HG03521 (cell line): Measurements from ENCODE around the gene HES7.
"Not testable (repeated sequence)": the region's sequence is repeated elsewhere in the genome, so short reads cannot be mapped to it uniquely, and the experiment has no call there.

Source experiments
- ATAC-seq: cut with Tn5 transposase; IDR thresholded peaks from one replicate; pipeline ENCODE4 v1.9.1; 2021; ENCODE audit warnings: mild to moderate bottlenecking, moderate library complexity; ENCODE audit not compliant: unreplicated experiment

The HES7 gene

DNA sequence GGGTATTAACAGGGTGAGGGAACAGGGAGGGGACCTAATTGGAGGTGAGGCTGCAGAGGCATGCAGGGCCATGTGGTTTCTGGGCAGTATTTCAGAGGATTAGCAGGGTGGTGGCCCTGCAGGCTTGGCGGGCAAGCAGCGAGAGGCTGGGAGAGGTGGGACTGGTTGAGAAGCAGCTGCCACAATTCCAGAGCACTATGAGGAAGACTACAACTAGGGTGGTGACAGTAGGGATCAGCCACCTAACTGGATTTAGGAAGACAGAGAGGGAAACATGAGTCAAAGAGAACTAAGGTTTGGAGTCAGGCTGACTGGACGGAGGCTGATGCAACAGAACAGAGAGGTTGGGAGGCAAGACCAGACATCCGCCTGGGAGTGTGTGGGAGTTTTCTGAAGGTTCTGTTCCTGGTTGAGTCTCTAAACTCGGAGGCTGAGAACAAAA, 17.9 kb downstream of the HES7 start:
- no peak for ATAC-seq

DNA sequence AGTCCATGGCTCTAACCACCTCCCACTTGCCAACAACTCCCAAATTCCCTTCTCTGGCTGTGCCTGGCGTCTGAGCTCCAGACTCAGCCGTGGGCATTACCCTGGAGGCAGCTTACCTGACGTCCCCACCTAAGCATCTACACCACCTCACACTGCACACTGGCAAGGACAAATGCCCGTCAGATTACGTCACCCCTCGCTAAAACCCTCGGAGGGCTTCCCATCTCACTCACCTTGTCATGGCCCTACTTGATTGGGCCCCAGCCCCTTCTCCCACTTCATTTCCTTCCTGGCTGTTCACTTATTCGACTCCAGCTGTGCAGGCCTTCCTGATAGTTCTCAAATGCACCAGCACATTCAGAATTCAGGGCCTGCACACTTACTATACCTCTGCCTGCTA, 19.0 kb downstream of the HES7 start:
- no peak for ATAC-seq

DNA sequence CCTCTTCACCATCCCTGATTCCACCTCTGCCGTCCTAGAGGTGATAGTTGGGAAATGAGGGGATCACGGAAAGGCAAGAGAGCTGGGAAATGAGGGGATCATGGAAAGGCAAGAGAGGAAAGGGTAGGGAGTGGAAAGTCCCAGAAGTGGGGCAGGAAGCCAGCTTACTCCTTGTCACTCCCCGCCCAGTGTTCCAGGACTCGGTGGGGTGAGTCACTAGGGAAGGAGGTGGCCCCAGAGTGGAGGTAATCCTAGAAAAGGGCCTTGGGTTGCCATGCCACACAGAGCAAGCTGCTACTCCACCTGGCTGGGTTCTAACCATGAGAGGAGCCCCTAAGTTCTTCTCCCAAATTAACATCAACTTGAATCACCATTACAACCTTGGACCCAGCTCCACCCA, 20.4 kb downstream of the HES7 start:
- no peak for ATAC-seq

DNA sequence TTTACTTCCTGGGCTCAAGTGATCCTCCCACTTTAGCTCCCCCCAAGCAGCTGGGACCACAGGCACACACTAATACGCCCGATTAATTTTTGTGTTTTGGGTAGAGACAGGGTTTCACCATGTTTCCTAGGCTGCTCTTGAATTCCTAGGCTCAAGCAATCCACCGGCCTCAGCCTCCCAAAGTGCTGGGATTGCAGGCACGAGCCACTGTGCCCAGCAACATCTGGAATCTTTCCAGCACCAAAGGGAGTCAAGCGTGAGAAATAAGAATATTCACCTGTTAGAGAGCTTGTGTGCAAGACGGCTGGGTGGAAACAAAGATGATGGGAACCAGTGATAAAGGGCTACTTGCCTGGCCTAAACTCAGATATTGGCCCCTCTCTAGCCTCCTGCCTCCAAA, 22.2 kb downstream of the HES7 start:
- ATAC-seq: no peak

DNA sequence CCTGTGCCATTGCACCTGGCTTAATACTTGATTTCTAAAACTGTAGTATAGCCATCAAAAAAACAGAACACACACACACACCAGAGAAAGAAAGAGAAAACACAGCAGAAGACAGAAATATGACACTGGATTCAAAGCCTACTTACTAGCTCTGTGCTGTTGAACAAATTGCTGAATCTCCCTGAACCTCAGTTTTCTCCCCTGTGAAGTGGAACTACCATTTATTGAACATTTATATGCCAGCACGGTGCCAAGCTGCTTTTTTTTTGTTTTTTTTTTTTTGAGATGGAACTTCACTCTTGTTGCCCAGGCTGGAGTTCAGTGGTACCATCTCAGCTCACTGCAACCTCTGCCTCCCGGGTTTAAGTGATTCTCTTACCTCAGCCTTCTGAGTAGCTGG, 23.1 kb downstream of the HES7 start:
- ATAC-seq: no peak

DNA sequence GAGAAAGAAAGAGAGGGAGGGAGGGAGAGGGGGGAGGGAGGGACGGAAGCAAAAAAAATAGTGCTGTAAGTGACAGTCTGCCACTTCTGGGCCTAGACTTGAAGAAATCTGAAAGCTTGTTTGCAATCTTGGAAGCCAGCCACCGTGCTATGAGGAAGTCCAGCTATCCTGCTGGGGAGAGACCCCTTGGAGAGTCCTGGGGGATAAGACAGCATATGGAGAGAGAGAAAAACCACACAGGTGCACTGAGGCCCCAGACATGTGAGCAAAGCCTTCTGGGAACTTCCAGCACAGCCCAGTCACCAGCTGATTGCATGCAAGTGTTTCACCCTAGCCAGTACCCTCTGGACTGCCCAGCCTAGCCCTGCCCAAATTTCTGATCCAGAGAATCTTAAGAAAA, 23.8 kb downstream of the HES7 start:
- ATAC-seq: no peak

DNA sequence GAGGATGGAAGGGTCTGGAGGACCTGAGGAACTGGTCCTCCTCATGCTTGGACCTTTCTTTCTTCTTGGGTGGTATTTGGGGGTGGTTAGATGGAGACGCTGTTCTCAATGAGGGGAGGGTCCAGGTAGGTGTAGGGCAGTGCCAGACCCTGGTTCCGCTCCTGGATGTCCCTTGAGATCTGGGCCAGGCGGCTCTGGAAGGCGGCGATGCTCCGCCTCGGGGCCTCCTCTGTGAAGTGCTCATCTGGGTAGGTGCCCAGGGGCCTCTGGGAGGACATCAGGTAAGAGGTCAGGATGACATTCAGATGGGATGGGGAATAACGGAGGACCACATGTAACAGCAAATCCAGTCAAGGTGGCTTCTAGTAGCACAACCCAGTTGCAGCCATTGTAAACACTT, 27.4 kb downstream of the HES7 start:
- no peak for ATAC-seq

DNA sequence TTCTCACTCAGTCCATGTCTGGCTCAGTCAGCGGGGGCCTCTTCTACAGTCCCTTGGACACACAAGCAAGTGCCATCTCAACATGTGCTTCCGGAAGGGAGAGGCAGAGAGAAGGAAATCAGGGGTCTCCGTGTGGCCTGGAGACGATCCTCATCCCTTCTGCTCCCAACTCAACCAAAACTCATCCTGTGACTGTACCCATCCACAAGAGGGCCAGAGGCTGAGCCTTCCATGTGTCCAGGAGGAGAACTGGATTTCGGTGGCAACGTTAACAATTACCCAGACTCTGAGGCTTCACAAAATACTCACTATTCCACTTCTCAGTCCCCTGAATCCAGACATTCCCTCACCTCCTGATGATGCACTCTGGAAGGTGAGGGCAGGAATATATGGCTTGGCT, 28.5 kb downstream of the HES7 start:
- ATAC-seq: no peak

DNA sequence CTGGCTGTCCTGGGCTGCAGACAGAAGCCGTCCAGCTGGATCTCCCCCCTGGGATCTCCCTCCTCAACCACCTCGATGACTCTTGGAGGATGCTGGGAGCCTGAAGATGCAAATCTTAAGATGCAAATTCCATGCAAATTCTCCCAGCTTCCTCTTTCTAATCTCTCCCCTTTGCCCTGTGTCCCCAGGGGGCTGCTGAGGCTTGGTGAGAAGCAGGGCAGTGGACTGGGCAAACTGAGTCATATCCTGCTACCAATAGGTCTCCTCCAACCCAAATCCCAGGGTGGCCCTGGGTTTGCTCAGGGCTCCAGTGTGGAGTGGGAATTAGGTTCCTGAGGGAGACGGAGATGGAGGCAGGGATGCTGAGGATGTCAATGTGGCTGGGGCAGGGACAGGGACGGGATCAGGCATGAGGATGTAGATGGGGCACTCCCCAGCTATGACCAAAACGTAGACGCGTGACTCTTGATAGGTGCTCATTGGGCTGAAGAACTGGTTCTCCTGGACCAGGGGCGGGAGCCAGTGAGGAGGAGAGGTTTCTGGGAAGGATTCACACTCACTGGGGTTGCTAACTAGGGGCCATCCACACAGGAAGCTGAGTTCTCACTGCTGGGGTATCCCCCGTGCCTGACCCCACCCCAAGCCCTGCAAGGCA, 32.7 kb downstream of the HES7 start:
- ATAC-seq: no peak

DNA sequence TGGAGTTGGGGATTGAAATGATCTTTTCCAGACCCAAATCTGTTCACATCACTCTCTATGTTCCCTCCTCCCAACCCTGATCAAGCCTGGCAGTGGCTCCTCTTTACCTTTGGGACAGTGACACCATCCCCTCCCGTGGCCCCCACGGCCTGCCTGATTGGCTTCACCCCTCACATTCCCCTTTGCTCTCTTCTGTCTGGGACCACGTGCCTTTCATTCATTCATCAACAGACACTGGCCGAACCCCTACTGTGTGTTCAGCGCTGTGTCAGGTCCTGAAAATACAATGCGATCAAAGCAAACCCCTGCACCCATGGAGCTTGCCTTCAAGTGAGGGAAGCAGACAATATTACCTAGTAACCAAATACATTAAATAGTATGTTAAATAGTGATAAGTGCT, 34.2 kb downstream of the HES7 start:
- no peak for ATAC-seq

DNA sequence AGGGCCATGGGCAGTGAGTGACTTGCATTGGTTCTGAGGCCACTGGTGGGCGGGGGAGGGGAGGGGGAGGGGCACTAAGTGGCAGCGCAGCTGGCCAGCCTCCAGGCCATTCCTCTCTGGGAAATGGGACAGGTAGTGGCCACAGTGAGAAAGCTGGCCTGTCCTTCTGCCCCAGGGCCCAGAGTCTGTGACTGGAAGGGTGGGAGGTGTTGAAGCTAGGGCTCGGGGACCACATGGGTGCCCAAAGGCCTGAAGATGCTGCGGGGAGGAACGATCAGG, 36.0 kb downstream of the HES7 start:
- no peak for ATAC-seq

DNA sequence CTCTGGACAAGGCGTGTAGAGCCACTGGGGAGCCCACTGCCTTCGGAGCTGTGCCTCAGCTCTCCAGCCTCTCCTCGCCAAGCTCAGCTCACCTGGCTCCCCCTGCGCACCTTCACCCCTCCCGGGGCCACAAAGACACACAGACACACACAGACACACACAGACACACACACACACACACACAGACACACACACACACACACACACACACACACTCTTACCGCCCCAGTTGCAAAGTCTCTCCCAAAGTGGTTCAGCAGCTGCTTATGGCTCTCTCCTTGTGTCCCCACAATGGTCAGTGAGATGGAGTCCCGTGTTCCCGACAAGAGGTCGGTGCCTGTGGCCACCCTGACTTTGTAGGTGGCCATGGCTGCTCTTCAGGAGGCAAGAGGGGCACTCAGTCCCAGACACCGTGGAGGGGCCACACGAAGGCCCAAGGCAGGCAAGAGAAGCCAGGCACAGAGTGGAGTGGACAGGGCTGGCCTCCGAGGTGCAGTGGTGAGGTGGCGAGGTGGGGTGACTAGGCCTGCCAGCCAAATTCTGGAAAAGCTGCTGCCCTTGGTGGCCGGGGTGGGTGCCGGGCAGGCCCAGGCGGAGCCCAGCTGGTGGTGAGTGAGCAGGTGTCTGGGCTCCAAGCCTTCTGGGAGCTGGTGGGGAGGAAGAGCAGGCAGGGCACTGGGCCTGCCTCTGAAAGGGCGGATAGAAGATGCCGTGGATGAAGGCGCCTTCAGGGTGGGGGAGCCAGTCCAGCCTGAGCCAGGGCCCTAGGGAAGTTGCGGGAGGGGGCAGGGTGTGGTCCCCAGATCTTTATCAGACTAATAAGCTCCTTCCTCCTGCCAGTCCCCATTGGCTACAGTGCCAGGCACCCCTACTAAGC, 36.6 kb downstream of the HES7 start, which contains the start of gene ALOX12B:
TSS of gene ALOX12B (minus strand) at position 642 of the 877 bp plus-strand sequence. CDS start at position 368, 274 bp downstream.
- ATAC-seq: no peak

DNA sequence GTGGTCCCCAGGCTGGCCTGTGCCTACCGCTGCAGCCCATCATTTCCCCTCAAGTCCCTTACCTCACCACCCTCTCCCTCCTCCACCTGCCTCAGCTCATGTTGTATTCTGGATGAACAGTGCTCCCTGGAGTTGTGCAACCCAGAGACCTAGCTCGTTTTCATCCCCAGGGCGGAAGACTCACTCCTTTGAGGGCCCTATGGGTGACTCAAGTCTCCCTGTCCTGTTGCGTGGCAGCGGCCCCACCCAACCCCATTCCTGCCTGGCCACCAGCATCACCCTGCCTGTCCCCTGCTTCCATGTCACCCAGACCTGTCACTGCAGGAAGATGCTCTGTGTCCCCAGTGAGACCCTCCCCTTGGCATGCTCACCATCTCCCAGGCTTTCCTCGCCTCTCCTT, 39.7 kb downstream of the HES7 start:
- no peak for ATAC-seq

DNA sequence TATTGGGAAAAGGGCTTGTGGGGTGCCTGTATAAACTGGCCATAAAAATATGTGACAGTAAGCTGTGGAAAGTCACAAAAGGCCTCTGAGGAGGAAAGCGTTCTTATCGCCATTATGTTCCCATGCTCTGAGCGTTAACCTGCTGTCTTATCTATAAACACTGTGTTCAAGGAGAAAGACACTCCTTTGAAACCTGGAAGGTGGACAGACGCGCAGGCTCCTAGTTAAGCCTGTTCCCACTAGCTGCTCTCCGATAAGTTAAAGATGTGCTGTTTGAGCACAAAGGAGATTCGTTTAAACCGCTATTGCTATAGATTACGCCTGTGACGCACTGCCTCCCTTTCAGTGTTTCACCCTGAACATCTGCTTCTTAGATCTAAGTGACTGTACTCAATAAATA, 41.6 kb downstream of the HES7 start:
- ATAC-seq: no peak

DNA sequence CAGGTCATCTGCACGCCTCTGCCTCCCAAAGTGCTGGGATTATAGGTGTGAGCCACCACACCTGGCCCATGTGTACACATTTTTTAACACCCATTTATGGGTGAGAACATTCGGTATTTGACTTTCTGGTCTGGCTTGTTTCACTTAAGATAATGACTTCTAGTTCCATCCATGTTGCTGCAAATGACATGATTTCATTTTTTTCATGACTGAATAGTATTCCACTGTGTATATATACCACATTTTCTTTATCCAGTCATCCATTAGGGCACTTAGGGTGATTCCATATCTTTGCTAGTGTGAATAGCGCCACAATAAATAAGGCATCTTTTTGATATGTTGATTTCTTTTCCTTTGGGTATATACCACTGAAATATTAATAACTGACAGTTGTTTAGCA, 42.0 kb downstream of the HES7 start:
- ATAC-seq: no peak

DNA sequence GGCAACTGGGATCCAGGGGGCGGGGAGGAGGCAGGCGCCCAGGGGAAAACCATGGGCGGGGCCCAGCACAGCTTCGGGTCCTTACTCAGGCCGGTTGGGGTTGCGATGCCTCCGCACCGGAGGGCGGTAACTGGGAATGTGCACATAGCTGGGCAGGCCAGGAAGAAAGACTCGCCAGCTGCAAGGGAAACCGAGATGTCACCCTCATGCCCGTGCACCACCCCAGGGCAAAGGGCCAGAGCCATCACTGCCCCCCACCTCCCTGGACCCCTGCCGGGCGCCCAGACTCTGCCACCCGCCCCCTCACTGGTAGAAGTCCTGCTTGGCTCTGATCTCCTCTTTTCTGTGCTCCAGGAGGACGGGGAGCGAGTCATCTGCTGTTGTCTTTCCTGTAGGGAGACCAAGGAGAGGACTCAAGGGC, 43.1 kb downstream of the HES7 start:
- no peak for ATAC-seq

DNA sequence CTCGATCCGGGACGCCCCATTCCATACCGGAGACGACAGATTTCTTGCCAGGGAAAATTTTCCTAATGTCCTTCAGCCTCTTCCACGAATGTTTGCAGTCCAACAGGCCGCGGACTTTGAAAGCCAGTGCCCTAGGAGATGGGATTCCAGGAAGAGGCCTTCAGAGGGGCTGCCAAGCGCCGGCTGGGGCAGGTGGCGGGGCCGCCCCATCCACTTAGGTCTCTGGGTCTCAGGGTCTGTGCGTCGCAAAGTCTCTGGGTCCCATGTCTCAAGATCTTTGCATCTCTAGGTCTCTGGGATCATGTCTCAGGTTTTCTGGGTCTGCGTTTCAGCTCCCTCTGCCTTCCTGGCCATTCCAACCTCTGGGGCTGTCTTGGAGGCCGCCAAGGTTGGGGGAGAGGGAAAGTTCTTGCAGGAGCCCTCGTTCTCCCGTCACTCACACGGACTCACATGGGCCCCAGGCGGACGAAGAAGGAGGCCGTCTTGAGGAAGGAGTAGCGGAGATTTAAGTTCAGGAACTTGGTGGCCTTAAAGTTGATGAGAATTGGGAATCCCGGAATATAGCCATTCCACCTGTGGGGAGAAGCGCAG, 43.6 kb downstream of the HES7 start:
- ATAC-seq: no peak

DNA sequence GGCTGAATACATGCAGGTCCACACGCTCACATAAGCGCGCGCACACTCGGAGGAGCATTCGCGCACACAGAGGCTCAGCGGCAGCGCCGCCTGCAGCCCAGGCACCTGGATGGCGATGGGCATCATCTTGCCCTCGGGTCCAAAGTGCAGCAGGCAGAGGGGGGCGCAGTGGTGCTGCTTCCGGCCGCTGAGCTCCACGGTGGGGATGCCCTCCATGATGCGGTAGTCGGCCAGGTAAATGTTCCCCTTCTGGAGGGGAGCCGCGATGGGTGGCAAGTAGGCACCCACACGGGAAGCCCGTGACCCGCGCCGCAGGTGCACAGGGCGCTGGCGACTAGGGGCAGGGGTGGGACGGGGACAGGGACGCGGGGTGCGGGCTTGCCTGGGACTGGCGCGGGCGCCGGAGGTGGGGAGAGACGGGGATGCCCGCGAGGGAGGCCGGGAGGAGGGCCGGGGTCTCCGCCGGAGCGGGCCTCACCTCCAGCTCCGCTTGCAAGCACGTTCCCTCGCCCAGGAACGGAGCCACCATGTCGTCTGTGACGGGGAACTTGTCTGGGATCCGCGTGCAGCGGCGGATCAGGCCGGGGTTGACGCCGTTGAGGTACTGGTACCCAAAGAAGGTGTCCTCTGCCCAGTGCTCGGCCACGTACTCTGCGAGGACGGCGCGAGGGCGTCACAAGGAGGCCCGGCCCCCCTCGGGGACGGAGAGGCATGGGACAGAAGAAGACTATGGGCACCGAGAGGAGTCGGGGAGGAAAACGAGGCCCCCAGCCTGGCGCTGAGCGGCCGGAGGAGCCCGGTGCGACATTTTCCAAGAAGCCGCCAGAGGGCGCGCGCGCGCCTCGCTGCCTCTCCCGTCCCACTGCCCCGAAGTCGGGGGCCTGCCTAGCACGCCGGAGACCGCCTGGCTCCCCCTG, 44.4 kb downstream of the HES7 start:
- no peak for ATAC-seq

DNA sequence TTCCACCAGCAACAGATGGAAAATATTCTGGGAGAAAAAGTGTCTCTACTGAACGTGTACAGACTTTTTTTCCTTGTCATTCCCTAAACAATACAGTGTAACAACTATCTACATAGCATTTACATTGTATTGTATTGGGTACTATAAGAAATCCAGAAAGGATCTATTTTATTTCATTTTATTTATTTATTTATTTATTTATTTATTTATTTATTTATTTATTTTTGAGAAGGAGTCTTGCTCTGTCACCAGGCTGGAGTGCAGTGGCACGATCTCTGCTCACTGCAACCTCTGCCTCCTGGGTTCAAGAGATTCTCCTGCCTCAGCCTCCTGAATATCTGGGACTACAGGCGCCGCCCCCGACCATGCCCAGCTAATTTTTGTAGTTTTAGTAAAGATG, 46.0 kb downstream of the HES7 start:
- ATAC-seq: not testable (repeated sequence)

DNA sequence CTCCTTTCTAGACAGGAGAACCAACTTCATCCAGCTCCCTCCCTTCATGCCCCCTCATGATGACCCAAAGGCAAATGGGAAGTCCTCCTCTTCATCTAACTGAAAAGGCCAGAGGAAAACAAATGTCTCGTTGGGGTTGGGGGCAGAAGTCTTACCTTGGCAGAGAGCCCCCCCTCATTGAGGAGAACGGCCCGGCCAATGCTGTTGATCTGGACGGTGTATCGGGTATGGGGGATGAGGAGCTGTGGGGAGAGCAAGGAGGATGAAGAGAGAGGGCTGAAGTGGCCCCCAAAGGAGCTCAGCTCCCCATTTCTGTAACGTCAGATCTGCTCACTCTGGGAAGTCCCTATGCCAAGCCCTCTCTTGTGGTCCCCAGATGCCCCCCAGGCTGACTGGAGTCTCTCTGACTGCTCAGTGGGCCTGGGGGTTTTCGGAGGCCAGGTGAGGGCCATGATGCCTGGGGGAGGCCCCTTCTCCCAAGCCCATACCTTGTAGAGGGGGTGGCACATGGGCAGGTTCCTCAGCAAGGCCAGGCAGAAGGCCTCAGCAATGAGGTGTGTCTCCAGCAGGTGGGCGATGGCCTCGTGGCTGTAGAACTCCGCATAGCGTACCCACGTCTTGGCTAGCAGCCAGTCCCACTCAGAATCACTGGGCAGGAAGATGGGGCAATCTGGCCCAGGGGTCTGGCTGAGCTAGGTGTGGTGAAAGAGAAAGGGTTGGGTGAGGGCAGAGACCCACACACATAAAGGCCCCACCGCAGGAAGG, 47.2 kb downstream of the HES7 start:
- no peak for ATAC-seq
